Measurements from ENCODE around the gene MGAT1.

Gene MGAT1

GRCh38 chr5:180817893-180818674 is 15.5 kb upstream of the MGAT1 start:
- Histone ChIP-seq H3K9me3 (ENCODE audit: low read depth, low read length) (no peaks in the 10 kb centered on the region), H3K4me3 (no peak overlapping the region), H3K9ac (ENCODE audit: insufficient read length) (no peak overlapping the region), H3K36me3 (ENCODE audit: insufficient read depth, low read length) (no peaks in the 10 kb centered on the region), H3K27ac (no peak overlapping the region)
- DNase-seq (ENCODE audit: low read depth, low spot score), result no peak
- TF ChIP-seq FOXP2 (optimal IDR thresholded peaks at IDR 0.05; ENCODE audit: control extremely low read depth, extremely low read length, insufficient read depth), result no peak
- TF ChIP-seq POLR2AphosphoS5 (IDR thresholded peaks at IDR 0.05; ENCODE audit: borderline replicate concordance, low read depth, low read length), result no peak
- TF ChIP-seq EZH2 (IDR thresholded peaks at IDR 0.05), result no peak

- H3K4me3 ChIP-seq, result 0 out of 2 replicates have a peak overlapping the region, but pooled peaks have one; percentile 15
- H3K9ac ChIP-seq (ENCODE audit: insufficient read length), result peak overlapping the region; percentile 43
- no peaks in the 10 kb centered on the region for H3K9me3 ChIP-seq (ENCODE audit: low read depth, low read length)
- no peaks in the 10 kb centered on the region for H3K36me3 ChIP-seq (ENCODE audit: insufficient read depth, low read length)
- H3K27ac ChIP-seq, result no peak overlapping the region
- TF ChIP-seq EZH2 (IDR thresholded peaks at IDR 0.05), result no peak
- no peak for TF ChIP-seq POLR2AphosphoS5 (IDR thresholded peaks at IDR 0.05; ENCODE audit: borderline replicate concordance, low read depth, low read length)
- no peak for TF ChIP-seq FOXP2 (optimal IDR thresholded peaks at IDR 0.05; ENCODE audit: control extremely low read depth, extremely low read length, insufficient read depth)
- DNase-seq (ENCODE audit: low read depth, low spot score), result no peak
These were observed 14.3 kb upstream of the MGAT1 start for GRCh38 chr5:180816608-180817534.

- Histone ChIP-seq H3K4me3 (no peak overlapping the region), H3K9ac (ENCODE audit: insufficient read length) (no peak overlapping the region), H3K27ac (no peak overlapping the region), H3K9me3 (ENCODE audit: low read depth, low read length) (no peaks in the 10 kb centered on the region), H3K36me3 (ENCODE audit: insufficient read depth, low read length) (no peaks in the 10 kb centered on the region)
- no peak for DNase-seq (ENCODE audit: low read depth, low spot score)
- no peak for TF ChIP-seq FOXP2 (optimal IDR thresholded peaks at IDR 0.05; ENCODE audit: control extremely low read depth, extremely low read length, insufficient read depth)
- no peak for TF ChIP-seq POLR2AphosphoS5 (IDR thresholded peaks at IDR 0.05; ENCODE audit: borderline replicate concordance, low read depth, low read length)
- no peak for TF ChIP-seq EZH2 (IDR thresholded peaks at IDR 0.05)
These were observed 12.8 kb upstream of the MGAT1 start for GRCh38 chr5:180815293-180815917.

GRCh38 chr5:180813420-180813819 is 10.8 kb upstream of the MGAT1 start:
- DNase-seq (ENCODE audit: low read depth, low spot score), result no peak
- H3K9ac ChIP-seq (ENCODE audit: insufficient read length), result no peak overlapping the region
- TF ChIP-seq EZH2 (IDR thresholded peaks at IDR 0.05) (no peak), POLR2AphosphoS5 (IDR thresholded peaks at IDR 0.05; ENCODE audit: borderline replicate concordance, low read depth, low read length) (no peak), FOXP2 (optimal IDR thresholded peaks at IDR 0.05; ENCODE audit: control extremely low read depth, extremely low read length, insufficient read depth) (no peak)
- H3K4me3 ChIP-seq, result no peak overlapping the region
- no peak overlapping the region for H3K27ac ChIP-seq
- H3K36me3 ChIP-seq (ENCODE audit: insufficient read depth, low read length), result no peaks in the 10 kb centered on the region
- H3K9me3 ChIP-seq (ENCODE audit: low read depth, low read length), result no peaks in the 10 kb centered on the region

- no peaks in the 10 kb centered on the region for H3K9me3 ChIP-seq (ENCODE audit: low read depth, low read length)
- no peak overlapping the region for H3K27ac ChIP-seq
- no peak overlapping the region; the same call in 1 of the 2 replicates for H3K4me3 ChIP-seq
- no peak overlapping the region for H3K9ac ChIP-seq (ENCODE audit: insufficient read length)
- no peaks in the 10 kb centered on the region for H3K36me3 ChIP-seq (ENCODE audit: insufficient read depth, low read length)
- no peak for DNase-seq (ENCODE audit: low read depth, low spot score)
- TF ChIP-seq POLR2AphosphoS5 (IDR thresholded peaks at IDR 0.05; ENCODE audit: borderline replicate concordance, low read depth, low read length), result no peak
- no peak for TF ChIP-seq EZH2 (IDR thresholded peaks at IDR 0.05)
- no peak for TF ChIP-seq FOXP2 (optimal IDR thresholded peaks at IDR 0.05; ENCODE audit: control extremely low read depth, extremely low read length, insufficient read depth)
These were observed 9.1 kb upstream of the MGAT1 start for GRCh38 chr5:180811623-180812124.

- Histone ChIP-seq H3K4me3 (peak overlapping the region; percentile 100), H3K36me3 (ENCODE audit: insufficient read depth, low read length) (no peaks in the 10 kb centered on the region), H3K9ac (ENCODE audit: insufficient read length) (peak overlapping the region; percentile 97), H3K27ac (peak overlapping the region; percentile 98), H3K9me3 (ENCODE audit: low read depth, low read length) (no peaks in the 10 kb centered on the region)
- TF ChIP-seq FOXP2 (optimal IDR thresholded peaks at IDR 0.05; ENCODE audit: control extremely low read depth, extremely low read length, insufficient read depth), result no peak
- no peak for TF ChIP-seq POLR2AphosphoS5 (IDR thresholded peaks at IDR 0.05; ENCODE audit: borderline replicate concordance, low read depth, low read length)
- no peak for TF ChIP-seq EZH2 (IDR thresholded peaks at IDR 0.05)
- DNase-seq (ENCODE audit: low read depth, low spot score), result no peak
These were observed 8.5 kb upstream of the MGAT1 start for GRCh38 chr5:180810959-180811622.

GRCh38 chr5:180810210-180810958 is 7.8 kb upstream of the MGAT1 start:
- H3K4me3 ChIP-seq, result peak overlapping the region; percentile 100
- H3K27ac ChIP-seq, result peak overlapping the region; percentile 98
- peak overlapping the region; percentile 97 for H3K9ac ChIP-seq (ENCODE audit: insufficient read length)
- TF ChIP-seq POLR2AphosphoS5 (IDR thresholded peaks at IDR 0.05; ENCODE audit: borderline replicate concordance, low read depth, low read length) (peak; percentile 94), EZH2 (IDR thresholded peaks at IDR 0.05) (no peak), FOXP2 (optimal IDR thresholded peaks at IDR 0.05; ENCODE audit: control extremely low read depth, extremely low read length, insufficient read depth) (peak; percentile 48)
- peak; percentile 56 for DNase-seq (ENCODE audit: low read depth, low spot score)
- H3K9me3 ChIP-seq (ENCODE audit: low read depth, low read length), result no peaks in the 10 kb centered on the region
- H3K36me3 ChIP-seq (ENCODE audit: insufficient read depth, low read length), result no peaks in the 10 kb centered on the region

Data from SK-N-MC (cell line).